Measurements from ENCODE around the gene OR52K2.

DNA sequence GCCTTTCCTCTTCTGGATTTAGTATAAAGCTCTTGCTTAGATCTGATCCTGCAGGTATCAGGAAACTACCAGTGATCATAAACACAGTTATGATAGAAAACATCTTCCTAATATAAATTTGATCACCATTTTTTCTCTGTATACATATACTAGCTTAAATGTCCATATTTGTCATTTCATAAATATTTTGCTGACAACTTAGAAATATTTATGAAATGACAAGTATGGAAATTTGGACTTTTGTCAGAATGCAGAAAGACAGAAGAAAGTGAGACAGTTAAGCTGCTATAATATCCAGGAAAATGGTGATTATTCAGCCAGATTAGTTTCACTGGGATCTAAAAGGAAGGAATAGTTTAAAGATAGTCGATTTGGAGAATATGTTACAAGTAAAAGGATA is 32.8 kb upstream of the OR52K2 start:
- TF ChIP-seq, protein P1, sequence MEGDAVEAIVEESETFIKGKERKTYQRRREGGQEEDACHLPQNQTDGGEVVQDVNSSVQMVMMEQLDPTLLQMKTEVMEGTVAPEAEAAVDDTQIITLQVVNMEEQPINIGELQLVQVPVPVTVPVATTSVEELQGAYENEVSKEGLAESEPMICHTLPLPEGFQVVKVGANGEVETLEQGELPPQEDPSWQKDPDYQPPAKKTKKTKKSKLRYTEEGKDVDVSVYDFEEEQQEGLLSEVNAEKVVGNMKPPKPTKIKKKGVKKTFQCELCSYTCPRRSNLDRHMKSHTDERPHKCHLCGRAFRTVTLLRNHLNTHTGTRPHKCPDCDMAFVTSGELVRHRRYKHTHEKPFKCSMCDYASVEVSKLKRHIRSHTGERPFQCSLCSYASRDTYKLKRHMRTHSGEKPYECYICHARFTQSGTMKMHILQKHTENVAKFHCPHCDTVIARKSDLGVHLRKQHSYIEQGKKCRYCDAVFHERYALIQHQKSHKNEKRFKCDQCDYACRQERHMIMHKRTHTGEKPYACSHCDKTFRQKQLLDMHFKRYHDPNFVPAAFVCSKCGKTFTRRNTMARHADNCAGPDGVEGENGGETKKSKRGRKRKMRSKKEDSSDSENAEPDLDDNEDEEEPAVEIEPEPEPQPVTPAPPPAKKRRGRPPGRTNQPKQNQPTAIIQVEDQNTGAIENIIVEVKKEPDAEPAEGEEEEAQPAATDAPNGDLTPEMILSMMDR (conservative IDR thresholded peaks at IDR 0.05 in 1 of 2, IDR thresholded peaks at IDR 0.05 in 1 of 2; ENCODE audit: extremely low read depth in 1 of 2, insufficient read depth in 1 of 2, low read depth in 1 of 2, low read length in 2 of 2): no peak
- TF ChIP-seq EZH2 (IDR thresholded peaks at IDR 0.05; ENCODE audit: borderline replicate concordance, low read length): no peak
